Activated CD4-positive, alpha-beta T cell treated with anti-CD3 and anti-CD28 coated beads, Interleukin-2, amount 50 U/mL, for 1 hour (primary cell): ENCODE results near the gene BORCS6.

Experiments
- DNase-seq: peaks from one replicate; pipeline ENCODE4 v3.0.0-alpha.2; 2020

The BORCS6 gene

DNA sequence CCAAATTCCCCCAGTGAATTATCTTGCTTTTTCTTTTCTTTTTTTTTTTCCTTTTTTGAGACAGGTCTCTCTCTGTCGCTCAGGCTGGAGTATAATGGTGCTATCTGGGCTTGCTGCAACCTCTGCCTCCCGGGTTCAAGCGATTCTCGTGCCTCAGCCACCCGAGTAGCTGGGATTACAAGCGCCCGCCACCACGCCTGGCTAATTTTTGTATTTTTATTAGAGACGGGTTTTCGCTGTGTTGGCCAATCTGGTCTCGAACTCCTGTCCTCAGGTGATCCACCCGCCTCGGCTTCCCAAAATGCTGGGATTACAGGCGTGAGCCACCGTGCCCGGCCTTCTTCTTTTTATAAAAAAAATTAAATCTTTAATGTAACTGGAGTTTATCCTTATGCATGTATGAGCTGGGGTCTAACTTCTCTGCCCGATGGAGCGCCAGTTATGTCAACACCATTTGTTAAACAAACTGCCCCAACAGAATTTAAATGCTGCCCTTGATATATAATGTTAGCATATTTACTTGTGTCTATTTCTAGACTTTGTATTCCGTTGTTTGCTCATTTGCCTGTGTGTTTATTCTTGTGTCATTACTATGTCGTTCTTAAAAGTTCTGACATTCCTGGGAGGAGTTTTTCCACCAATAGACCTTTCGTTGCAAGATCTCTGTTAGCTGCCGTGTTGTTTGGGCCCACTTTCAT lies 20.9 kb upstream of the BORCS6 start:
- no peak for DNase-seq

DNA sequence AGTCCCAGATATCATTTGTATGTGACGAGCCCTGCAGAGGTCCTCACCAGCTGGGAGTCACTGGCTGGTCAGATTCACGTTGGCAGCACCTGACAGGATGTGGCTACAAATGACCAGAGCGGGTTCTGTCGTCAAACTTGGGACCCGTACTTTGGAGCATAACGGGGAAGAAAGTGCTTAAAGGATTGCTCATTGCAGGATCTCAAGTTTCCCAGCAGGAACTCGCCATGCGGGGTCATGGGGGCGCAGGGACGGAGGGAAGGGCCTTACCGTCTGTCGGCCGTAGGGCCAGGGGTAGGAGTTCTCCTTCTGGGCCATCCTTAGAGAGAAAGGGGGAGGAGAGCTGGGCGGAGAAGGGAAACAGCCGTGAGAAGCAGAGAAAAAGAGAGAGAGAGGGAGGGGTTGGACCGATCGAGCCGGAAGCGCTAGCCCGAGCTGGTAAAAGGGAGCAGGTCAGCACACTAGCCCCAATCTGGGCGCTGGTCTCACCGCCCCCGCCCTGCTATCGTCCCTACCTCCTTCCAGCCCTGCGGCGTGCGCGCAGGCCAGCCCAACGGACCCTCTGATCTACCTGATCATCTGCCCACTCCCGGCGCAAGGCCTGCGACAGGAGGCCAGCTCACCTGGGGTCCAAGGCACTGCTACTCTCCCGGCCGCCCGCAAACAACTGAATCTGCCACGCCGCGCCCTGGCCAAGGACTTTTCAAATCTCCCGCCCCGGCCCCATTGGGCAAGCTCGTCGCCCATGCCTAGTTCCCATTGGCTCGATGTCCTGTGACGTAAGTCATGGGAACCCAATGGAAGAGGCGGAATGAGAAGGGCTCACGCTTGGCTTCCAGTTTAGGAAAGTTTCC lies 20.2 kb upstream of the BORCS6 start, which contains the start of gene AURKB:
AURKB (minus strand) TSS at position 669 of the 854 bp plus-strand sequence; CDS start at position 318, 351 bp downstream.
- peak; percentile 90 for DNase-seq

DNA sequence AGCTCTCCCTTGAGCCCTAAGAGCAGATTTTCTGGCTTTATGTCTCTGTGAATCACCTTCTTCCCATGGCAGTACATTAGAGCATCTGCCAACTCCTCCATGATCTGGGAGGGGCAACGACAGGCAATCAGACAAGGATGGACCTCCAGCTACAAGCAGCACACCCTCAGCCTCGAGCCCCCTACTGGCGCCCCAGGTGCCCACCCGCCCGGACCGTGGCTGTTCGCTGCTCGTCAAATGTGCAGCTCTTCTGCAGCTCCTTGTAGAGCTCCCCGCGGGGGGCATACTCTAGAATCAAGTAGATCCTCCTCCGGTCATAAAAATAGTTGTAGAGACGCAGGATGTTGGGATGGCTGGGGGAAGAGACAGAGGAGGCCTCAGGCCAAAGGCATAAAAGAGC lies 16.6 kb upstream of the BORCS6 start:
- no peak for DNase-seq

DNA sequence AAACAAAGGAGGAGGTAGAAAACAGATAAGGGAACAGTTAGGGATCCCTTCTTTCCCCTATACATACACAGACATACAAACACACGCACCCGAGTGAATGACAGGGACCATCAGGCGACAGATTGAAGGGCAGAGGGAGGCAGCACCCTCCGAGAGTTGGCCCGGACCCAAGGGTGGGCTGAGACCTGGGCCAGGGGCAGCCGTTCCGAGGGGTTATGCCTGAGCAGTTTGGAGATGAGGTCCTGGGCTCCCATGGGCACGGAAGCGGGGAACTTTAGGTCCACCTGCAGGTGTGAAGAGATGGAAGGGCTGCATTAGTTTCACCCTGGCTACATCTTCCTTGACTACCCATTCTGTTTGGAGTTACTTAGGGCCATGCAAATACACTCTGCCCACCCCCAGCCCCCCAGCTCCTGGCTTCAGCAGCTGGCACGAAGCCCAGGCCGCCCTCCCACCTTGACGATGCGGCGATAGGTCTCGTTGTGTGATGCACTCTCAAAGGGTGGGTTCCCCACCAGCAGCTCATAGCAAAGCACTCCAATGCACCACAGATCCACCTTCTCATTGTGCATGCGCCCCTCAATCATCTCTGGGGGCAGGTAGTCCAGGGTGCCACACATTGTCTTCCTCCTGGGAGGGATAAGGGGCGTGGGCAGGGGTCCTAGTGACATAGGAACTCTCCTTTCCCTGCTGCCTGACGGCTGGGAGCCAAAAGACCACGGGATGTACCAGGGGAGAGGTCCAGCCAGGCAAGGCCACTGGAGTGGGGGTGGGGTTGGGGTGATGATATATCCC lies 15.0 kb upstream of the BORCS6 start:
- DNase-seq, result no peak

DNA sequence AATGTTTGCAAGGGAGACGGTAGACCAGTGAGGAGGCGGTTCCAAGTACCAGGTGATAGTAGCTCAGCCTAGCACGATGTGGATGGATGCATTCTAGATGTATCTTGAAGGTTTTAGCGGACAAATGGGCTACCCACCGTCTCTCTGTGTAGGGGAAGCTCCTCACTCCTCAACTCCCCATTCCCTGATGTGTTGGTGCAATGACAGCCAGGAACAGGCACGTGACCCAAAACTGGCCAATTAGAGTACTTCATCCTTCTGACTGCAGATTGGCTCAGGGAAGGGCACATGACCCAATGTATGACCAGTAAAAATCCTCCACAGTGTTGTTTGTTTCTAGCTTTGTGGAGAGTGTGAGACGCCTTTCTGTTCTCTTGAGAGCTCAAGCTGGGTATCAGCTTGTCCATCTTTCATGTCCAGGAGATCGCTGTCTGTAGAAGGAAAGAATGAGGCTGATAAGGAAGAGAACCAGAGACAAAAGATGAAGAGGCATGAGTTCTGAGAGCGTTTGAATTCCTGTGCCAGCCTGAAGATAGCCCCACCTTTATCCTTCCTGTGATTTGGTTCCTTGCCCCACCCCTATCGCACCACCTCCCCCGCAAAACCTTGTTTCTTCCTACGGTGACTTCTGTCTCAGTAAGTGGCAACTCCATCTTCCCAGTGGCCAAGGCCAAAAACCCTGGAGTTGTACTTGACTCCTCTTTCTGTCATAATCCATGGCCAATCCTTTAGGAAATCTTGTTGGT lies 2.3 kb upstream of the BORCS6 start:
- peak; percentile 41 for DNase-seq

DNA sequence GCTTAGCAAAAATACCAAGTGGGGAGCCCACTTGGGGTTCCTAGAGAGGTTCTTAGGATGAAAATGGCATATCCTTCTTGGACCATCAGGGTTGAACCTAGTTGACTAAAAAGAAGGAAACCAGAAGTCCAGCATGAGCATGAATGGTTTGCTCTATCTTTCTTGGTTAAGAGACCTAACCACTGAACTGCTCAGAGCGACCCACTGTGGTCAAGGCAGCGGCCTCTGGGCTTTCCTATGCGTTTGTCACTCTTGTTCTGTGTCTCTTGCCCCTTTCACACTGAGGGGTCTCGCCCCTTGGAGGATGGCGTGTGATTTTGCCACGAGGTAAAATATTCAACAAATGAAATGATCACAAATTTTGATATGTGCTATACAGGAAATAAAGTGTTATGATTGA lies 526 bp upstream of the BORCS6 start:
- no peak for DNase-seq

DNA sequence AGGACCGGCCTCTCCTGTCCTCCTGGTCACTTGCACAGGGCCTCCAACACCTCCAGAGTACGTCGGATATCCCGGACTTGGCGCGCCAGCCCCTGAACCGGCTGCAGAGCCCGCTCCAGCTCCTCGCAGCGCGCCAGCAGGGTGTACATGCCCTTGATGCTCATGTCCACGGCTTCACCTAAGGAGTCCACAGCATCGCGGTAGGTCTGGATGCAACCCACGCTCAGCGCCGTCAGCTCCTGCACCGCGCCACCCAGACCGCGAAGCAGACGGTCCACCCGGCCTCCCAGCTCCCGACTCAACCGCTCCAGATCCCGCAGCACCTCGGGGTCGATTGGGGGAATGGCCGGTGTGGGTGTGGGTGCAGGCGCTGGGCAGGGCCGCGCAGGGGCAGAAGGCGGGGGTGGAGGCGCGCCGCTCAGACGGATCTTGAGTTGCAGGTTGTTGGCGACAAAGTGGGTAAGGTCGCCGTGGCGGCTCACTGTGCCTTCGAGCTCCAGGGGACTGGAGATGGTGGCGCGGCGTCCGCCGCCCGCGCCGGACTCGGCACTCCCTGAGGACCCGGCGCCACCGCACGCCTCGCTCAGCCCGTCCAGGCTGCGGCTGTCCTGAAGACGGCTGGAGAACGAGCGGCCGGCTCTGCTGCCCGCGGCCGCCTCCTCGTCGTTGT lies 804 bp downstream of the BORCS6 start:
- peak; percentile 33 for DNase-seq

DNA sequence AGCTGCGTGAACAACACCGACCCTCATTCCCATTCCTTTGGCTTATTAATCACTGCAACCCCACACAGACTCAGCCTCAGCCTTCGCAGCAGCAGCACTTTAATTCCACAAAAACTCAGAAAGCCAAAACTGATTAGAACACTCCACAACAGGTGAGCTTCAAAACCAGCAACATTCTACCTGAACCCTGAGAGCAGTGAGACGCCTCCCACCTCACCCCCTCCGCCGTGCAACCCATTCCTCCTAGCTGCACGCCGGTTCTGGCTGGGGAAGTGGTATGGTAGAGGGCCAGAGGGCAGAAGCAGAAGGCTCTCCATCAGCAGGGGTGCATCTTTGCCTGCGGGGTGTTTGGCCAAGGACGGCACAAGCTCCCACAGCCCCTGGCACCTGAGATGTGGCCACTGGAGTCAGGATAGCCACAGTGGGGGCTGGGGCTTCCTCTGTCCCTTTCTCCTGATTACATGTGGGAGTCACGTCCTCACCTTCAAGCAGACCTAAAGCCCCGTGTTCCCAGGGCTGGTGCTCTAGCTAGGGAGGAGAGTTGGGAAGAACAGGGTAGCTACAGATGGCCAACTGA lies 1.6 kb downstream of the BORCS6 start:
- no peak for DNase-seq

DNA sequence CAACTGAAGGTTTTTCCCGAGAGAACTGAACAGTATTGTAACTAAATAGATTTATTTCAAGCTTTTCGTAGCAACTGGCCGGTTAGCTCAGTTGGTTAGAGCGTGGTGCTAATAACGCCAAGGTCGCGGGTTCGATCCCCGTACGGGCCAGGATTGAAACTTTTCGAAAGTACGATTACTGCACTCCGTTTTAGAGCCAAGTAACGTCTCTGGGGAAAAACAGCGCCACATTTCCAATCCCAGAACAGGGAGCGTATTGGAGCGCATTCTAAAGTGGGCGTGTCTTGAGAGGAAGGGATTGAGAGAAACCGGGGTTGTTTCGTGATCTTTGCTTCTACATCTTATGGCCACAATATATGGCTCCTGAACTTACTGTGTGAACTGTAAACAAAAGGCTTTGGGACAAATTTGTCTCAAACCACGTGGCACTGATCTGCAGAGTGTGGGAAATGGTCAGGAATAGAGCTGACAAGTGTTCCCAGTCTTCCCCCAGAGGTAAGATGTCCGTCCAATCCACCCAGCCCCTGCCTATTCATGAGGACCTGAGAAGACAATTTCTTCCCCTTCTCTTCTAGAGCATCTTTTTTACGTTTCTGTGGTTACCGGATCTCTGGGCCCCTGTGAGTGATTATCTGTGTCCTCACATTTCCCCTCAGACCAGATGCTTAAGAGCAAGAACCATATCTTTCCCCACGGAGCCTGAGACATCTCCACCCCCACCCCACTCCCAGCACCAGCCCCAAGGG lies 2.3 kb downstream of the BORCS6 start:
- peak; percentile 82 for DNase-seq

DNA sequence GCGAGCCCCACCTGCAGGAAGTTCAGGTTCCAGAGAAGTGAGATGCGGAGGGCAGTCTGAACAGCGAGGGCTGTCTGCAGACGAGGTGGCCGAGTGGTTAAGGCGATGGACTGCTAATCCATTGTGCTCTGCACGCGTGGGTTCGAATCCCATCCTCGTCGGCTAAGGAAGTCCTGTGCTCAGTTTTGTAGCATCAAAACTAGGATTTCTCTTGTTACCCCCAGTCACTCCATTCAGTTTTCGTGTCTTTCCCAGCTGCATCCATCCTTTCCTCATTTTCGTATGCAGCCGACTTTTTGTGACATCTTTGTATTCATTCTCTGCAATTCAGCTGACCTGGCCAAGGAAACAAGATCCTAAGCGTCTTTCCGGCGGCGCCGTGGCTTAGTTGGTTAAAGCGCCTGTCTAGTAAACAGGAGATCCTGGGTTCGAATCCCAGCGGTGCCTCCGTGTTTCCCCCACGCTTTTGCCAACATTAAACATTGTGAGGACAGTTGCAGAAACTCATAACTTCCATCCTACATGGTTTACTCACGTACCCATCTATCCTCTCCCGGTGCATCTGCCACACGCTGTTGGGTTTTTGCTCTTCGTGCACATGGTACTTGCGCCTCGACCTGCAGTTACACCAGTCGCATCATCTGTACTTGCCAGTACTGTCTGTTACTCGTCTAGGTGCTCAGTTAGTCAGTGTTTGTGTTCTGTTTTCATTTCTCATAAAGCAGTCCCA lies 3.0 kb downstream of the BORCS6 start:
- peak; percentile 86 for DNase-seq

DNA sequence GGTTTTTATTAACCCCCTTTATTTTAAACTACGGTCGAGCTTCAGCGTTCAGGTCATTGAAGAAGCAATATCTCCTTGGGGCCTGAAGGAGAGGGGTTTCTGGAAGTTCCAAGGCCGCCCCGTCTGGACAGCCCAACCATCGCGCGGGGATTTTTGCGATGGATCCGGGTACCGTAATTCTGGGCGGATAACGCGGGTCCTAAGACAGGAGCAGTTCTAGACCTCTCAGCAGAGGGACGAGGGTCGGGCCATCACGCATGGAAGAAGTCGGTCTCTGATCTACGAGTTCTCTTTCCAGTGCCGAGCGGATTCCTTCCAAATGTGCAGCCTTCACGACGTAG lies 3.6 kb downstream of the BORCS6 start:
- no peak for DNase-seq

DNA sequence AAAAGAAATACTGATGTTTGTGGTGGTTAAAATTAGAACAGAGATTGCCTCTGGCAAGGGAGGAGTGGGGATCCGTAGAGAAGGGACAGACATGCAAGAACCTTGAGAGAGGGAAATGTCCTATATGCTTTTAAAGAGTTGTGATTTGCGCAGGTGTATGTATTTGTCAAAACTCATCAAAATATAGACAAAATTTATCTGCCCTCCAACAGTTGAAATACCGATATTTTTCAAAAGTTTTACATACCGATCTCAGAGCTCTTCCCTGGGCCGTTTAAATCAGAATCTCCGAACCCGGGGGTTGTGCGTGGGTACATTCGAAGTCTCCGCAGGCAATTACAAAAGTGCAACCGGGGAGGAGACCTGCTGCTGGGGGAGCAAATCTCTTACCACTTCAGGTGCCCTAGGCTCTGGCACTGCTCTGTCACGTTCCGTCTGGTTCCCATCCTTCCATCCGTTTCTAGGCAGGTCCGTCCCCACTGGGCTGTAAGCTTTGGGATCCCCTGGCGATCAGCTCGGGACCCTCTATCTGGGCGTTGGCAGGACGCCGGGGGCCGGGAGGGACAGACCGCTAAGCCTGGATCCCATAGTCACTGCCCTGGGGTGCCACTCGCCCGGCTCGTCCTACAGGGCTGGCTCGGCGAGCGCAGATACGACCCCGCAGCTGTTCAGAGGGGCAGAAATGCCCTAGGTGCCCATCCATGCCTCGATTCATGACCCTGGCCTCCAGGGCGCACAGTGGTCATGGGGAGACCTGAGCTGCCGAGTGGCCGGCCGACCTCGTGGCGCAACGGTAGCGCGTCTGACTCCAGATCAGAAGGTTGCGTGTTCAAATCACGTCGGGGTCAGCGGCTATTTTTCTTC lies 4.2 kb downstream of the BORCS6 start:
- DNase-seq, result peak; percentile 93

DNA sequence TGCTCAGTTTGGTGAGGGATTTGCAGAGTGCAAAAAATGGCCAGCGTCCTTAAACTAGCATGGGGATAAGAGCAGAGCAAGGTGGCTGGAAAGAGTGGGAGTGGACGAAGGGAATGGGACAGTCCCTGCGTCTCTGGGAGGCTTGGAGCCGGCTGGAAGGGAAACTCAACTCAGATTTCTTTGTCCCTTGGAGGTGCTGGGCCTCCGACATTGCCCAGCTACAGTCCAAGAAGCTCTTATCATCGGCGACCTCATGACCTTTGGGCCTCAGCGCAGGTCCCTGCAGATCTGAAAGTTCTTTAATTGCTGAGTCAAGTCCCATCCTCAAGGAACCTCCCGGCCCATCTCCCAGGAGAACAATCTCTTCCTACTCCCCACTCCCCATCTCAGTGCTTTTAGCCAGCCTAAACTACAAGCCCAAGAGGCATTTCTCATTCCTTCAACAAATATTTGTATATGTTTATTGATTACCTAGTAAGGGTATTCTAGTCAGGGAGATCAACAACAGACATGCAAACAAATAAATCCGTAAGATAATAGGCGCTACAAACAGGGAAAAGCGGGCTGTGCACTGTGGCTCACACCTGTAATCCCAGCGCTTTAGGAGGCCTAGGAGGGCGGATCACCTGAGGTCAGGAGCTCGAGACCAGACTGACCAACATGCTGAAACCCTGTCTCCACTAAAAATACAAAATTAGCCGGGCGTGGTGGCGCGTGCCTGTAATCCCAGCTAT lies 12.8 kb downstream of the BORCS6 start:
- DNase-seq, result no peak

DNA sequence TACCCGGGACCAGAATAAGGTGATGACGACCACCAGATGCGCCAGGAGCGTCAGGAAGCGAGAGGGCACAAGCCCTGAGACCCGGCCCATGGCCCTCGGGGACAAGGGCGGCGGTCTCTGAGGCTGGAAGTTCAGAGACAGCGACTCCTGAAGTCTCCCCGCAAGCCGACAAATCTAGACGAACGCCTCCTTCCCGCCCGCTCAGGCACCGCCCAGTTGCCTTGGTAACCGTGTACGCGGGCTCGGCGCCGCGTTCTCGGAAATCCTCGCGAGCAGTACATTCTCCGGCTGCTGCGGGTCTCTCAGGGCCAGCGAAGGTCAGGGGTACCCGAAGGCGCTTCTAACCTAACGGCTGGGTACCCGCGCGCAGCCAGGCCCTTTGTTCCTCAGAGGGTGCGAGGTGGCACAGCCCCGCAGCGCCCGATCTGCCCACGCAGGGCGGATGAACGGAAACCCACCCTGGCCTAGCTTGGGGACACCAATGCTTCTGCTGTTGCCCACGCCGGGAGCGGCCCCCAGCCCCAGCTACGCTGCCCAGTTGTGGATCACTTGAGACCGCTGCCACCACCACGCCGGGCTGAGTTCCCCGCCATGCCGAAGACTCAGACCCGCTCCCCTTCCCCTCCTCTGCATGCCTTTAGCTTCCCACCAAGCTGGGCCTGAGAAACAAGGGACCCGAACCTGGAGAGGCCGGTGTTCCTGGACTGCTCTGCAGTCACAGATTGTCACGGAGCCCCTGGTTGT lies 13.6 kb downstream of the BORCS6 start, which contains the start of gene TMEM107:
TMEM107 (minus strand) TSS at position 184 of the 744 bp plus-strand sequence; CDS start at position 90, 94 bp downstream.
- peak; percentile 87 for DNase-seq

DNA sequence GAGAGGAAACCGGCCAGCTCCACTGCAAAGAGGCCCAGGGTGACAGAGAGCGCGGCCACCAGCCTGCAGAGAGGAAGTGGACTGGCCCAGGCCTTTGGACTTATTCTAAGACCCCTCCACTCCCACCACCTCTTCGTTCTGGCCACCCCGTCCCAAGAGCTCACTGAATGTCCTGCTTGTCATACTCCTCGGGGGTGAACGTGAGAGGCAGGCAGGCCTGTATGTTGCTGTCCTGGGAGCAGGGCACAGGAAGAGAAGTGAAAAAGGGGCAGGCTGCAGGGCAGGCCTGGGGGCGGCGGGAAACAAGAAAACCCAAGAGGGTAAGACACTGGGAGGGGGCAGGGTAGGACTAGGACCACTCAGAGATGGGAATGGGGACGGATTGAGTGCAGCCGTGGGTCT lies 14.2 kb downstream of the BORCS6 start:
- no peak for DNase-seq

DNA sequence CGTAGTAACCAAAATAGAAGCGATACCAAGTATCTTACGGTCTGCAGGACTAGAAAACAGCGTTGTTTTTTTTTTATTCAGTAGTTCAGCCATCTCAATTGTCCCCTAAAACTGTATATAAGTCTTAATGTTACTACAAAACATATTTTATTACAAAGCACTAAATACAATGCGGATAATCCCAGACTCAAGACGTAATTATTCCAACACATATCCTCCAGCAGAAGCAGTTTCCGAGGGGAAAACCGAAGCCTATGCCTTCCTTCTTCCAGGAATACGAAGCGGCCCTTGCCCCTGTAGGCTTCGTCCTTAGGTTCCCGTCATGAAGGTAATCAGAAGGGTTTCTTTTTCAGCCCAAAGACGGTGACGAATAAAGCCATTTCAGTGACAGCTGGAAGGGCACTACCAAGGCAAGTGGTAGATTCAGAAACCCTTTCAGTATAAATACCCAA lies 16.1 kb downstream of the BORCS6 start:
- DNase-seq, result no peak

DNA sequence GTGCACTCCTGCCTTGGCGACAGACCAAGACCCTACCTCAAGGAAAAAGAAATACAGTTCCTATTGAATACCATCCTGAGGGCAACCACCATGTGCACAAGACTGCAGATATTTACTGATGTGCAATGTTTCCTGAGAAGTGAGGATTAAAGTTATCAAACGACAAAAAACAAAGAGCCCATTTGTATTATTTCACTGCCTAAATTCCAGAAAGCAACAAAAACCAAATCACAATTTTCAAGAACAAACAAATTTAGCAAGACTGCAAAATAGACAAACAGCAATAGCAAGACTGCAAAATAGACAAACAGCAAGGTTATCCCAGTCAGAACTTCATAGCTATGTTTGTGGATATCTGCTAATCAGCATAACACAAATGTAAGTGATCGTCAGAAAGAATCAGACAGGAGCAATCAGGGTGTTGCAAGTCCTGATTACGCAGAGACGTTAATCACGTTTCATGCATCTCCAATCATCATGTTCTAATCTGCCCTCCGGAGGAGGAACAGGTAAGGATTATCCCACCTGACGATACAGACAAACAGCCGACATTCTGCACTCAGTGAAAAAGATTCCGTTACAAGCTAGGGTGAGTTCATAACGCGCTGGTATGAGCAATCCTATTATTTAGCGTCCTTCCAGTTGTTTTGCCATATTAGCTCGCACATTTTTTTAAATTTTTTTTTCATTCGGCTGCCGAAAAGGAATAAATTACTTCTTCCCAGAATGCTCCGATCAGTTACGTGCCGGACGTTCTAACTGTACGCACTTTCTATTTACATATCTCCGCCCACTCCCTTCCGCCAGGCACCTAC lies 16.7 kb downstream of the BORCS6 start:
- peak; percentile 65 for DNase-seq
